ENCODE measurements around the gene FAAP24.
"Not testable (repeated sequence)": the region's sequence is repeated elsewhere in the genome, so short reads cannot be mapped to it uniquely, and the experiment has no call there.

FAAP24 gene

GRCh38 chr19:32998722-32999121 lies 26.7 kb downstream of the FAAP24 start:
- DNase-seq (ENCODE audit: low read depth in 2 of 2): no peak

GRCh38 chr19:33000510-33000909 lies 28.5 kb downstream of the FAAP24 start:
- DNase-seq (ENCODE audit: low read depth in 2 of 2): no peak

GRCh38 chr19:33000910-33001309 lies 28.9 kb downstream of the FAAP24 start:
- DNase-seq (ENCODE audit: low read depth in 2 of 2): no peak

- DNase-seq (ENCODE audit: low read depth in 2 of 2): not testable (repeated sequence)
Observed at GRCh38 chr19:33002126-33002865, 30.3 kb downstream of the FAAP24 start.

- not testable (repeated sequence) for DNase-seq (ENCODE audit: low read depth in 2 of 2)
Observed at GRCh38 chr19:33003424-33004024, 31.5 kb downstream of the FAAP24 start.

GRCh38 chr19:33005440-33005839 lies 33.4 kb downstream of the FAAP24 start:
- DNase-seq (ENCODE audit: low read depth in 2 of 2): no peak

- DNase-seq (ENCODE audit: low read depth in 2 of 2): no peak
Observed at GRCh38 chr19:33008738-33009137, 36.7 kb downstream of the FAAP24 start.

GRCh38 chr19:33010891-33011290 lies 38.8 kb downstream of the FAAP24 start:
- DNase-seq (ENCODE audit: low read depth in 2 of 2): not testable (repeated sequence)

GRCh38 chr19:33022472-33023116 lies 50.6 kb downstream of the FAAP24 start:
- DNase-seq (ENCODE audit: low read depth in 2 of 2): no peak

- DNase-seq (ENCODE audit: low read depth in 2 of 2): no peak
Observed at GRCh38 chr19:33024398-33024797, 52.4 kb downstream of the FAAP24 start.

- DNase-seq (ENCODE audit: low read depth in 2 of 2): not testable (repeated sequence)
Observed at GRCh38 chr19:33025468-33026238, 53.6 kb downstream of the FAAP24 start.

GRCh38 chr19:33026602-33027001 lies 54.6 kb downstream of the FAAP24 start:
- DNase-seq (ENCODE audit: low read depth in 2 of 2): not testable (repeated sequence)
